ENCODE results near the gene HSDL1.
A peak's percentile ranks its signal among the peaks of the same experiment; 100 is the strongest.

The HSDL1 gene

GRCh38 chr16:84176192-84177053 is 31.4 kb upstream of the HSDL1 start:
- no peak for DNase-seq (ENCODE audit: low read depth in 1 of 2, low spot score in 1 of 2)

GRCh38 chr16:84175350-84176081 is 30.5 kb upstream of the HSDL1 start:
- peak in 1 of 2 donors; percentile 68 for DNase-seq (ENCODE audit: low read depth in 1 of 2, low spot score in 1 of 2)

GRCh38 chr16:84174396-84174795 is 29.4 kb upstream of the HSDL1 start:
- DNase-seq (ENCODE audit: low read depth in 1 of 2, low spot score in 1 of 2) = no peak

- DNase-seq (ENCODE audit: low read depth in 1 of 2, low spot score in 1 of 2) = no peak
Measured at GRCh38 chr16:84169765-84170310, 24.9 kb upstream of the HSDL1 start.

GRCh38 chr16:84166796-84167695 is 22.1 kb upstream of the HSDL1 start:
- no peak for DNase-seq (ENCODE audit: low read depth in 1 of 2, low spot score in 1 of 2)

- no peak for DNase-seq (ENCODE audit: low read depth in 1 of 2, low spot score in 1 of 2)
Measured at GRCh38 chr16:84165746-84166145, 20.8 kb upstream of the HSDL1 start.

- DNase-seq (ENCODE audit: low read depth in 1 of 2, low spot score in 1 of 2) = no peak
Measured at GRCh38 chr16:84161801-84162200, 16.8 kb upstream of the HSDL1 start.

- no peak for DNase-seq (ENCODE audit: low read depth in 1 of 2, low spot score in 1 of 2)
Measured at GRCh38 chr16:84161037-84161436, 16.1 kb upstream of the HSDL1 start.

GRCh38 chr16:84159800-84160199 is 14.8 kb upstream of the HSDL1 start:
- DNase-seq (ENCODE audit: low read depth in 1 of 2, low spot score in 1 of 2) = no peak

GRCh38 chr16:84159007-84159406 is 14.0 kb upstream of the HSDL1 start:
- no peak for DNase-seq (ENCODE audit: low read depth in 1 of 2, low spot score in 1 of 2)

- DNase-seq (ENCODE audit: low read depth in 1 of 2, low spot score in 1 of 2) = no peak
Measured at GRCh38 chr16:84156342-84156784, 11.4 kb upstream of the HSDL1 start.

- DNase-seq (ENCODE audit: low read depth in 1 of 2, low spot score in 1 of 2) = no peak
Measured at GRCh38 chr16:84155771-84156170, 10.8 kb upstream of the HSDL1 start.

GRCh38 chr16:84155226-84155625 is 10.2 kb upstream of the HSDL1 start:
- DNase-seq (ENCODE audit: low read depth in 1 of 2, low spot score in 1 of 2) = no peak

GRCh38 chr16:84153660-84154214 is 8.8 kb upstream of the HSDL1 start:
- no peak for DNase-seq (ENCODE audit: low read depth in 1 of 2, low spot score in 1 of 2)

GRCh38 chr16:84150926-84151325 is 5.9 kb upstream of the HSDL1 start:
- no peak for DNase-seq (ENCODE audit: low read depth in 1 of 2, low spot score in 1 of 2)

GRCh38 chr16:84144209-84144858 is 643 bp downstream of the HSDL1 start:
- DNase-seq (ENCODE audit: low read depth in 1 of 2, low spot score in 1 of 2) = peak in 1 of 2 donors; percentile 11

GRCh38 chr16:84143784-84144199 is 1.2 kb downstream of the HSDL1 start:
- no peak for DNase-seq (ENCODE audit: low read depth in 1 of 2, low spot score in 1 of 2)

GRCh38 chr16:84143081-84143480 is 1.9 kb downstream of the HSDL1 start:
- no peak for DNase-seq (ENCODE audit: low read depth in 1 of 2, low spot score in 1 of 2)

GRCh38 chr16:84141143-84141670 is 3.8 kb downstream of the HSDL1 start:
- no peak for DNase-seq (ENCODE audit: low read depth in 1 of 2, low spot score in 1 of 2)
